Adrenal gland (tissue), 12 donors: Measurements from ENCODE around the gene ERG28. TPM values are rescaled to one million over a fixed set of nuclear protein-coding genes. Genes with fewer than 3 reads are reported as not detected.

Experiments used
- DNase-seq, 7 donors: peaks; one replicate each; pipeline ENCODE4 v3.0.0-alpha.2; 2019 to 2020
- H3K27ac ChIP-seq, 5 donors: fragments of 200-600 bp; sonication (generic) in 4 of 5; 1 replicate in 3 of 5; 2 replicates in 2 of 5; pipeline versions ENCODE4 v1.5.1 to v1.8.0; 2016 to 2020; ENCODE audit warnings: mild to moderate bottlenecking in 1 of 5
- H3K27me3 ChIP-seq: fragments of 200-600 bp; 2 replicates; pipeline ENCODE4 v1.8.0; 2021
- H3K36me3 ChIP-seq, 2 donors: fragments of 200-600 bp; replicated peaks in 1 of 2; 1 replicate in 1 of 2; 2 replicates in 1 of 2; pipeline versions ENCODE4 v1.5.1 to v1.8.0; 2018 to 2022
- H3K4me1 ChIP-seq, 2 donors: fragments of 200-600 bp; replicated peaks in 1 of 2; 1 replicate in 1 of 2; 2 replicates in 1 of 2; pipeline versions ENCODE4 v1.5.1 to v1.8.0; 2018 to 2021
- H3K4me3 ChIP-seq, 4 donors: fragments of 200-600 bp; sonication (generic) in 3 of 4; one replicate each; pipeline ENCODE4 v1.5.1; 2016 to 2018
- H3K9me3 ChIP-seq, 3 donors: fragments of 200-600 bp; sonication (generic) in 1 of 3; replicated peaks in 1 of 3; 1 replicate in 2 of 3; 2 replicates in 1 of 3; pipeline versions ENCODE4 v1.5.1 to v1.8.0; 2016 to 2021
- CTCF ChIP-seq, 6 experiments: fragments of 450-650 bp in 4 of 6; fragments of 200-600 bp in 2 of 6; sonication (generic) in 1 of 6; IDR thresholded peaks; 1 replicate in 5 of 6; 2 replicates in 1 of 6; pipeline versions ENCODE4 v1.5.1 to v1.8.0; 2016 to 2021; ENCODE audit warnings: antibody characterized with exemption in 6 of 6, mild to moderate bottlenecking in 2 of 6, moderate library complexity in 1 of 6
- POLR2A ChIP-seq, 2 donors: fragments of 450-650 bp; IDR thresholded peaks; one replicate each; pipeline ENCODE4 v1.6.1; 2017; ENCODE audit warnings: antibody characterized with exemption in 2 of 2, mild to moderate bottlenecking in 2 of 2, moderate library complexity in 1 of 2
- WGBS, 4 donors: extraction: QIAGEN DNeasy Blood & Tissue Kit in 2 of 4; methylation state at CpG; one replicate each; pipeline versions ENCODE4 v1.1.5 to v1.1.7; 2013 to 2017; 5-methylcytosine and 5-hydroxymethylcytosine counted together
- intact Hi-C, 2 donors: fragments of 100-400 bp; cut with DNase I; formaldehyde crosslinking; loops; one replicate each; pipeline versions ENCODE4 v1.14.1 to v1.15.0; 2022 to 2023
- polyA plus RNA-seq, 3 donors: library from polyadenylated mRNA; stranded (reverse); fragments of 200-250 nt in 2 of 3; fragments of 350-450 nt in 1 of 3; fragmentation: Illumina TruSeq in 1 of 3; extraction: RNeasy Lipid Tissue Mini Kit (QIAGEN cat#74804) in 1 of 3; gene quantifications; one replicate each; pipeline ENCODE4 v1.2.3, GENCODE V29; 2013 to 2014
- total RNA-seq, 9 donors: library from RNA; depleted of rRNA in 4 of 9; stranded (reverse); fragments of >200 nt in 4 of 9; fragments of 120-200 nt in 1 of 9; fragmentation: NEBNext Ultra II Directional in 1 of 9; extraction: Animal tissue kit (Norgen Biotek cat#: 25700) in 1 of 9; gene quantifications; one replicate each; pipeline versions ENCODE4 v1.1.0 to v1.2.4, GENCODE V29; 2013 to 2023
- donor health status: healthy with polysubstance abuse.
- donor health status: Bipolar disorder and iron deficiency.
- donor health status: DM: yes; HTN: yes; CAD: no.
- donor health status: DM: no; HTN: no; CAD: no.
- donor health status: DM: no; HTN: no; CAD: no.
- donor health status: DM: yes; HTN: yes; CAD: no.

ERG28 gene
- total and polyA plus RNA-seq, 12 donors, result 12.1 to 106 (median 29.7) TPM

DNA sequence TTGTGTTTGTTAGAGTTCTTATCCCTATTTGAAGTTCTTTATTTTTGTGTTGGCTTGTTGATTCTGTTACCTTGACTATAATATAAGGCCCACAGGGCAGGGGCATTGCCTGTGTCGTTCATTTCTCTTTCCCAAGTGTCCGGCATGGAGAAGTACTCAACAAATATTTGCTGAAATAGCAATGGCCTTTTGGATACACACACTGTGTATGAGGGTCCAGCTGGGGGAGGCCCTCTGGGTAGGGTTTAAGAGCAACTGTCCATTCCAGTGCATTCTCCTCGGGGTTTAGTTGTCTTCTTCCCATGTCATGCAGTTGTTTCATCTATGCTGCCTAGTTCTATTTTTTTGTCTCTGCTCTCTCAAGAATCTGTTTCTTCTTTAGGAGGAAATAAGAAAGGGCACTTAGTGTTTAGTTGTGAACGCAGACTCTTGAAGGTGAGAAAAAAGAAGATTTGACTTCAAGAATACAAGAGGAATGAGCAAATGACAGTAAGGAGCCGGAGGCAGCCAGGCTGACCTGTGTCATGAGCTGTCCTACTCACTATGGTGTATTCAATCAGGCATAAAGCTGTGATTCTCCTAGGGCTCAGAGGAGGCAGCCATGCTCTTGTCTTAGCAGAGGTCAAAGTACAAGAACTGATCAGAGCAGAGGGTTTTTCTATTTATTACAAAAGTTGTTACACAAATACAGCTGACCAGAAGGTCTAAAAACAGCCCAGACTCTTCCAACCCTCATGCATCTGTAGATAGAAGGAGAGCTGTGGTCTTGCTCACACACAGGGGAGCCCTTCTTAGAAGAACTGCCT, 10.2 kb downstream of the ERG28 start:
- Histone ChIP-seq H3K9me3 (no peaks in the 10 kb centered on the region), H3K27me3 (no peaks in the 10 kb centered on the region), H3K4me3 (no peak overlapping the region), H3K36me3 (peaks cover 0 to 50% of the 10 kb centered on the region in 2 donors), H3K4me1 (peaks cover 8 to 32% of the 10 kb centered on the region in 2 donors), H3K27ac (peak overlapping the region in 2 of 5 donors; percentile 0 to 93)
- WGBS, 4 donors, result 88 to 93% (median 92%) methylated on average over 5 of the region's 5 CpGs
- intact Hi-C loops, result loop anchor here in 1 of 2 donors (5.0 kb wide), 1 partner anchor 73 kb away; the partner anchor contains the start of gene FLVCR2
- DNase-seq, result peak in 1 of 7 donors; percentile 25
- TF ChIP-seq POLR2A (IDR thresholded peaks at IDR 0.05) (no peak), CTCF (IDR thresholded peaks at IDR 0.05) (no peak)

DNA sequence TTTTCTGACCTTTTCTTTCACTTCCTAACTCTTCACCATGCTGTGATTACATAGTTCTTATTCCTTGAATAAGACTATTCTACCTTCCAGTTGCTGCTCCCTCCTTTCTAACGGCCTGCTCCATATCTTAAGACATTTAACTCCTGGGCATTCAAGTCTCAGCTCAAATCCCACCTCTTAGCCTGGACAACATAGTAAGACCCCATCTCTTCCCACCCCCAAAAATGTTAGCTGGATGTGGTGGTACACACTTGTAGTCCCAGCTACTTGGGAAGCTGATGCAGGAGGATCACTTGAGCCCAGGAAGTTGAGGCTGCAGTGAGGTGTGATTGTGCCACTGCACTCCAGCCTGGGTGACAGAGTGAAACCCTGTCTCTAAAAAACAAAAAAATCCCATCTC, 10.9 kb downstream of the ERG28 start:
- 88 to 100% (median 91%) methylated on average over 1 of the region's 1 CpG for WGBS, 4 donors
- no peak overlapping the region for H3K4me3 ChIP-seq
- intact Hi-C loops, result loop anchor here in 1 of 2 donors (5.0 kb wide), 1 partner anchor 72 kb away; the partner anchor contains the start of gene FLVCR2
- TF ChIP-seq POLR2A (IDR thresholded peaks at IDR 0.05) (no peak), CTCF (IDR thresholded peaks at IDR 0.05) (no peak)
- DNase-seq, result peak in 1 of 7 donors; percentile 37
- H3K27ac ChIP-seq, result peak overlapping the region in 4 of 5 donors; percentile 41 to 93 (median 80)
- peaks cover 8 to 32% of the 10 kb centered on the region in 2 donors for H3K4me1 ChIP-seq
- peaks cover 0 to 43% of the 10 kb centered on the region in 2 donors for H3K36me3 ChIP-seq
- H3K27me3 ChIP-seq, result no peaks in the 10 kb centered on the region
- H3K9me3 ChIP-seq, result no peaks in the 10 kb centered on the region

DNA sequence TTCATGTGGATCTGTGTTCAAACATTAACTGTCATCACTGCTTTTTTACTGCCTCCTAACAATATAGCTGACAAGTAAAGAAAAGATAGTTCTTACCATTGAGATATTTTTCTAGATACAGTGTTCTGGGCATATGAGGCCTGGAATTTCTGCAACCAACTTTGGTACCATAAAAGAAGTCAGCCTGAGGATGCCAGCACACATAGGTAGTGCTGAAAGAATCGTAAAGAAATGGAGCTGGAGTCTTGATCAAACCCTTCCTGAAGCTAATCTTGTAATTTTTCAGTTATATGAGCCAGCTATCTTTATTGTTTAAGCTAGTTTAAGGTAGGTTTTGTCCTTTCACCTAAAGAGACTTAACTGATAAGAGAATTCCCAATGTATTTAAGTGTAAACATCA, 11.3 kb downstream of the ERG28 start:
- intact Hi-C loops, result no loop called here
- H3K36me3 ChIP-seq, result peaks cover 0 to 41% of the 10 kb centered on the region in 2 donors
- WGBS, 4 donors, result 96 to 100% (median 100%) methylated on average over 1 of the region's 1 CpG
- H3K4me3 ChIP-seq, result no peak overlapping the region
- H3K27ac ChIP-seq, result peak overlapping the region; percentile 61 to 93 (median 78)
- no peak for DNase-seq
- no peaks in the 10 kb centered on the region for H3K9me3 ChIP-seq
- H3K4me1 ChIP-seq, result peaks cover 8 to 32% of the 10 kb centered on the region in 2 donors
- no peaks in the 10 kb centered on the region for H3K27me3 ChIP-seq
- TF ChIP-seq POLR2A (IDR thresholded peaks at IDR 0.05), result no peak
- no peak for TF ChIP-seq CTCF (IDR thresholded peaks at IDR 0.05)

GRCh38 chr14:75648066-75648838, 12.4 kb downstream of the ERG28 start:
- TF ChIP-seq POLR2A (IDR thresholded peaks at IDR 0.05) (peak in 1 of 2 donors; percentile 52), CTCF (IDR thresholded peaks at IDR 0.05) (peak in 1 of 6 experiments; percentile 5)
- intact Hi-C loops, result no loop called here
- DNase-seq, result peak; percentile 82 to 94 (median 92)
- Histone ChIP-seq H3K27ac (peak overlapping the region; percentile 75 to 93 (median 78)), H3K36me3 (peaks cover 0 to 47% of the 10 kb centered on the region in 2 donors), H3K9me3 (no peaks in the 10 kb centered on the region), H3K27me3 (no peaks in the 10 kb centered on the region), H3K4me1 (peaks cover 8 to 24% of the 10 kb centered on the region in 2 donors), H3K4me3 (no peak overlapping the region)
- WGBS, 4 donors, result 28 to 35% (median 33%) methylated on average over 9 of the region's 9 CpGs
